CD4-positive, alpha-beta T cell treated with Interleukin-6 for 4 hours (primary cell): ENCODE results near the gene PAQR5.

Experiments
- DNase-seq: peaks from one replicate; pipeline ENCODE4 v3.0.0-alpha.2; 2020; ENCODE audit warnings: mixed read lengths

Gene PAQR5

DNA sequence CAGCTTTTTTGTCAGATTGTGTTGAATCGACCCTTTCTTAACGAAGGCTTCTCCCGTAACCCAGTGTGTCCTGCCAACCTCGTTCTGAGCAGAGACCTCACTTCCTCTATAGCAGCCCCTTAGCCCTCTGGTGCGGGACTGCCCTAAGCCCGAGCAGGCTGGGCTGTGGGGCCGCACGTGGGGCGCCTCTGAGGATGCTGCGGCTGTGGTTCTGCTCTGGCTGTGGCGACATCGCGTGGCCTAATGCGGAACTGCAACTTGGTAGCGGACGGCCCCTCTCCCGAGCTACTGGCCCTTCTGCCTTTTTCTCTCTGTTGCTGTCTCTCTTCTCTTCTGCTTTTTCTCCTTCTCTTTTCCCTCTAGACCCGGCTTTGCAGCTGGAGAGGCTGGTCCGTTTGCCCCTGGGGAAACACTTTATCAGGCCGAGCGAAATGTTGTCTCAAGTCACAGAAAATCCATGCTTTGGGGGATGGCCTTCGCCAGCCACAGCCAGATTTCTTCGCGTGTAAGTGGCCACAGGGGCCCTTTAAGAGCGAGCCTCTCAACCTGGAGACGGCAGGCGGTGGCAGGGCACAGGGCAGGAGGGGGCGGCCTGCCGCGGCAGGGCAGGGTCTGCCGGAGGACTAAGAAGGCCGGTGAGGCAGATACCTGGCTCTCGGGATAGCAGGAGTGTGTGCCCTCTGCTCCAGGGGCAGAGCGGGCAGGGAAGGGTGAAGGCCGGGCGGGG lies 96.0 kb downstream of the PAQR5 start:
- peak; percentile 85 for DNase-seq

DNA sequence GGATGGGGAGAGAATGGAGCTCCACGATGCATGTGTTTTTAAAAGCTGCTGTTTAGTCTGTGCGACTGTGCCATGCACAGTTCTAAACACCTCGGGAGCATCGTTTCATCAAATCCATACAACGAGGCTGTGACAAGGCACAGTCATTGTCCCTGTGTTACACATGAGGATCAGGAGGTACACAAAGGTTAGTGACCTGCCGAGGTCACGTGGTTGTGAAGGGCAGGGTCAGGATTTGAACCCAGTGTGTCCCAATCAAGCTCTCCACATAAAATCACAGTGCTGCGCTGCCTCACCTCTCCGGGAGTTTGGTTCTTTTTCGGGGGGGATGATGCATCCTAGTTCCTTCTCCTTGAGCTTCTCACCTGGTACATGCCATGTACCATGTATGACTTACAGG lies 96.7 kb downstream of the PAQR5 start:
- DNase-seq: no peak

DNA sequence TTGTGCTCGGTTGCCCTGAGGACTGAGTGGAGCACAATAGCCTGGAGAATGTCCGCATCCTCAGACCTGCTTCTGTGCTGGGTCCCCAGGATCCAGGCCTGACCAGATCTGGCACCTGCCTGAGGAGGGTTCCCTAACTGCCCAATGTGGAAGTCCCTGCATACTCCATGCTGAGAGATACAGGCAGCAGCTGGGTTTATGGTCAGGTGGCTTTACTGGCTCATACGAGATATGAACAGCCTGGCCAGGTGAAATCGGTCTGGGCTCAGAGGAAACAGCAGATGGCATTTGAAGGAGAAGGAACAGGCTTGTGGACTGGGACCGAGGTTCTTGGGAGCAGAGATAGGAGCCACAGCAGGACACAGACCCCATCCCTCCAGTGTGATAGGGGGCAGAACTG lies 97.3 kb downstream of the PAQR5 start:
- no peak for DNase-seq

DNA sequence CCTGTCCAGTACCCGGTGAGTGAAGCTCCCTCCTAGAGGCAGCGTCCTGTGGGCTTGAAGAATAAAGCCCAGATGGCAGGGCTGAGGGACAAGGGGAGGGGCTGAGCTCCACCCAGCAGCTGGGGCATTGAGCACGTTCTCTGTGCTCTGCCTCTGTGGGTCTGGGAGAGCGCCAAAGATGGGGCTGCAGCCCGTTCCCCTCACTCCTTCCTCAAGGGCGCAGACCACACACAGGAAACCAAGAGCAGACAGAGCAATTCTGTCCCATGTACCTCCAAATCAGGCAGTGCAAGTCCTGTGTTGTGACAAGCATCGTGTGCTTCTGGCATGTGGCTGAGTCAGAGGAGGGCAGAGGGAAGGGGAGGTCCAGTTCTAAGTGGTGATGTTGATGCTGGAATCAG lies 99.8 kb downstream of the PAQR5 start:
- DNase-seq: no peak

DNA sequence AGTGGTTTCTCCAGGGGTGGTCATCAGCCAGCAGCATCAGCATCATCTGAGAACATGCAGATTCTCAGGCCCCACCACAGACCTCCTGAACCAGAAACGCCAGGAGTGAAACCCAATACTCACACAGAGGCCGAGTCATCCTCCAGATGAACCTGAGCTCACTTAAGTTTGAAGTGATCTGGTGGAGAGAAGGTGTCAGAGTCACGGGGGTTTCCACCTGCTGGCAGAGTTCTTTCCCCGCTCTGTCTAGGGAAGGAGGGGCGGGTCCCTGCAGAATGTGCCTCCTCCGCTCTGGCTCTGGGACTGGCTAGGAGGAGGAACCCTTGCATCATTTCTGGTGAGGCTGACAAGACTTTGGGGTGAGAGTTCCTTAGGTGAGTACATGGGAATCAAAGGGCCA lies 102.1 kb downstream of the PAQR5 start:
- no peak for DNase-seq

DNA sequence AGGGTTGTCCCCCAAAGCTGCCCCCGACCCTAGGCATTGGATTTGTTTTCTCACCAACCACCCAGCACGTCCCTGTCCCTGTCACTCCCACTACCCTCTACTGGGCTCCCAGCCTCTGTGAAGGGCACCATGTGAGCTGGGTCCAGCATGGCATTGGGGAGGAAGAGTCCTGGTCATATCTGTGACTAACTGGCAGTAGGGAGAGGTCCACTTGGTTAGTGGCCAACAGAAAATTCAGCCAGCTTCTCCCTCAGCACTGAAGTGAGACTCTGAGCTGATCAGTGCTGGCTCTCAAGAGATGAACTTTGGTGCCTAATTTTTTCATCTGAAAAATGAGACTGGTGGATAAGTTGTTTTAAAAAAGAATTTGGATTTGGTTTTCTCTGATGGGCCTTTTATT lies 104.1 kb downstream of the PAQR5 start:
- DNase-seq: no peak

DNA sequence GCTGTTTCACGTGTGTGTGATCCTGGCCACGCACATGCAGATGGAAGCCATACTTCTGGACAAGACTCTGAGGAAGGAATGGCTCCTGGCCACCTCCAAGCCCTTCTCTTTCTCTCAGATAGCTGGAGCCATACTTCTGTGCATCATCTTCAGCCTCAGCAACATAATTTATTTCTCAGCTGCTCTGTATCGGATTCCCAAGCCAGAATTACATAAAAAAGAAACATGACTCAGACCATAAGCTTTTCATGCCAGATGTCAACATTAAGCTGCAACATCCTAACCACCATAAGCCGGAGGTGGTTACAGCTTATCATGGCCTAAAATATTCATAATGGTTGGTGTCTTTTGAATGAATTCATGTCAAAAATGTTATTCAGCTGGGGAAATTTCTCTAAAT lies 104.9 kb downstream of the PAQR5 start:
- no peak for DNase-seq

DNA sequence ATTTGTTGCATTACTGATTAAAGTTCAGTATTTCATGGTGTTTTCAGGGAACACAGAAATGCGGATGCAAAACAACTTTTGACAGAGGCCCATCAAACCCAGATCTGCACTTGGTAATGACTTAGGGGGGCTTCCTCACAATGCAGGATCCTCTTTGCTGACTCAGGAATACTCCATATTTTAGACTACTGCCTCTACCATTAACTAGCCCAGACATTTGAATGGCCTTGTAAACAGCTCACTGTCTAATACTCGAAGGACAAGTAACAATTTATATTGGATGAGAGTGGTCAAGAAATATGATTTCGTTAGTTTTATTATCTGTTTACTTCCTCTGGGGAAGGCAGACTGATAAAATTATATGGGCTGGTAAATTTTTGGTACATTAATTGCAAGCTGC lies 106.4 kb downstream of the PAQR5 start:
- no peak for DNase-seq

DNA sequence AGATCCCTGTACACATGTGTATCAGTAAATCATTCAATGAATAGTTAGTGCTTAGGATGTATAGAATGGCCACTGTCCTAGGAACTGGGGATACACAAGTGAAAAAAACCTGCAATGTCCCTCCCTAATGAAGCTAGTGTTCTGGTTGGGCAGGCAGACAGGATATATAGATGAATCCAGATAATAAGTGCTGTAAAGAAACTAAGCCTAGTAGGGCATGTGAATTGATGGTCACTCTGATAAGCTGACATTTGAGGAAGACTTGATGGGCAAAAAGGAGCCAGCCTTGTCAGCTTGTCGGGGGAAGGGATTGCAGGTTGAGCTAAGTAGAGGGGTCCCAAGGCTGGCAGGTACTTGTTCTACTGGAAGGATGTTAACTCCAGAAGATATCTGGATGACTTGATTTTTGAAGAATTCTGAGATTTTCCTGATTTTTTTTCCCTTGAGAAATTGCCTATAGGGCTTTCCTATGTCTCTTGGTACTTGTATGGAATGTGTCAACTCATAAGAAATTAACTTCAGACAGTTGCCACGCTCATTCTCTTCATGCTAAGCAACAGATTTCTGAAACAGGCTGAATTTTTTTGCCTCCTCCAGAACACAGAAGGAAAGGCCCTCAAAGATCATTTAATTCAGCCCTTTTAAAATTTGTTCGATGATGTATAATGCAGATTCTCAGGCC lies 109.1 kb downstream of the PAQR5 start:
- no peak for DNase-seq

DNA sequence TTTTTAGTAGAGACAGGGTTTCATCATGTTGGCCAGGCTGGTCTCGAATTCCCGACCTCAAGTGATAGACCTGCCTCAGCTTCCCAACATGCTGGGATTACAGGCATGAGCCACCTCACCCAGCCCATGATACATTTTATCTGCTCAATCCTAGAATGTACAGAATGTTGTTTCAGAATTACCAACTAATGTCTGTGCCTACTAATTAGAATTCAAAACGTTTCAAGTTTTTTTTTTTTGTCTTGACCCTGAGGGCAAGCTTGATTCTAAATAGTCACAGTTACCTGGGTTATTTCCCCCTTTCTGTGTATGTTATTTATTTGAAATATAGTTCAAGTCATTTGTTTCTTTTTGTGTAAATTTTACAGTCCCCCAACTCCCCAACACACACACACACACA lies 110.1 kb downstream of the PAQR5 start:
- DNase-seq: no peak

DNA sequence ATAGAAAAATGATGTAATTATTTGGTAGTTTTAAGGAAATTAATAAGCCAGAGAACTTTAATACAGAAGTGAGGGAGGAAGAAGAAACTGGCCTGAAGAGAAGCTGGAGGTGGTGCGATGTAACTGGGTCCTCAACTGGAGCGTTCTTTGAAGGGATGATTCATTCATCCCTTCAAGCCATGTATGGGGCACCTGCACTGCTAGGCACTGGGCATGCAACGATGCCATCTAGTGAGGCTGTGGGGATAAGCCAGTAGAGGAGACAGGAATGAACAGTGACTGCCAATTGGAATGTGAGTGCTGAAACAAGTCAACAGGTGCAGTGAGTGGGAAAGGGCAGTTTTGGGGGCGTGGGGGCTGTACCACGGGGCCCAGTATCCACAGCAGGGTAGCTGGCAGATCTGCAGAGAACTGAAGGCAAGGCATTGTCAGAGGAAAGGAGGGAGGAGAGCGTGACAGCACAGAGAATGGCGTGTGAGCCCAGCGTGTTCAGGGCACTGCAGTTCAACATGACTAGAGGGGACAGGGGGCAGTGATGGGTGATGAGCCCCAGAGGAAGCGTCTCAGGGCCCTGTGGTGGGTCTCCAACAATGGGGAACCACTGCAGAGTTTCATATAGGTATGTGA lies 111.6 kb downstream of the PAQR5 start:
- DNase-seq: peak; percentile 22

DNA sequence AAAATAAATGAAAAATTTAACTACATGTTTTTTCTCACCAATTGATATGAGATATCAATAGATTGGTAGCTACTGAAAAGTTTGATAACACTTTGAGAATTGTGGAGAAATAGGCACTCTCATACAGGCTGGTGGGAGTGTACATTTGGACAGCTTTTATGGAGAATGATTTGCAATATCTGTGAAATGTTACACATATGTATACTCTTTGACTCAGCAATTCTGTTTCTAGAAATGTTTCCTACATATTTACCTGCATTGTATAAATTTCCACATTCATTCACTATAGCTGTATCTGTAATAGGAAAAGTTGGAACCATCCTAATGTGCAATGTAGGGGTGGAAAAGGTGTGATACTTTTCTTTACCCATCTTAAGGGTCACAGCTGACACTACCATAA lies 113.6 kb downstream of the PAQR5 start:
- no peak for DNase-seq

DNA sequence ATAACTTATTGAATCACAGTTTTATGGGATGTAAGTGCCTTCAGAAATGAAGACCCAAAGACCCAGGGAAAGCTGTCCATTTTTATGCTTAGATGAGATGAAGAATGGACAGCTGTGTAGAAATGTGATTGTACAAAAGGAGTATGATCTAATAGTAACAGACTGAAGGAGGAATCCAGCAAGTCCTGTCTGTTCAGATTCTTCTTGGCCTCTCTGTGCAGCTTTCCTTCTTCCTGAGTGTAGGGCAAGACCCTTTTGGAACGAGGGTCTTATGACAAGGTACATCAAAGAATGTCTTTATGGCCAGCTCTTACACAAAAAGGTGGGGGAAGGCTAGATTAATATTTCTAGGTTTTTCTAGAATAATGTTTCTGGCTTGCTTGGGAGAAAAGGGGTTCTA lies 114.0 kb downstream of the PAQR5 start:
- DNase-seq: no peak

DNA sequence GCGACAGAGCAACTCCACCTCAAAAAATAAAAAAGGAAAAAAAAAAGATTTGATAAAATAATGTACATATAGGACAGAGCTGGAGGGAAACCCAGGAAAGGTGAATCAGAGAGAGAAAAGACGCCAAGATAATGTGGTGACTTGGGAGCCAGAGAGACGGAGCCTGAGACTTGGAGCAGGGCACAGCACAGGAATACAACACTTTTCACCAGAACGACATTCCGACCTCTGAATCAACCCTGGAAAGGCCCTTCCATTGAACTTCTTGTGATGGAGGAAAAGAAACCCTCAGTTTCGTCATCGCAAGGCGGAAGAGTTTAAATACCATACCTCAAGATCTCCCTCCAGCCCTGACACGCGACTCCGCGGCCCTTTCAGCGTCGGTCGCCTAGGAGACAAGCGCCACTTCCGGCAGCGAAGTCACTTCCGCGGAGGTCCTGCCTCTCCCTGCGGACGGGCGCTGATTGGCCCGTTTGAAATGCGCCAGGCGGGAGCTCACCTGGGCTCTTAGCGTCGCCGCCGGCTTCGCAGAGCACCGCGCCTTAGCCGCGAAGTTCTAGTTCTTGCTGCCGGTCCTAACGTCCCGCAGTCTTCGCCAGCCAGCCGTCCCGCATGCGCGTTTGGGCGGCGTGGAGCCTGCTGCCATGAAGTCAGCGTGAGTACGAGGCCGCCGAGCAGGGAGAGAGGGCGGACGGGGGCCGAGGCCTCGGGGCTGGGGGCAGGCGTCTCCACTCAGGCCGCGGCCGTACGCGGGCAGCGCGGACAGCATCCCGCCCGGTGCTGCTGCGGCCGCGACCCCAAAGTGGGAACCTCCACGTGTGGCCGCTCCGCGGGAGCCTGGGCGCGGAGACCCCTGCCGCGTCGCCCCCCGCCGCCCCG lies 115.3 kb downstream of the PAQR5 start, which contains the start of gene KIF23:
KIF23 (plus strand) TSS at position 528 of the 879 bp plus-strand sequence; CDS start at position 645, 117 bp downstream.
- peak; percentile 95 for DNase-seq

DNA sequence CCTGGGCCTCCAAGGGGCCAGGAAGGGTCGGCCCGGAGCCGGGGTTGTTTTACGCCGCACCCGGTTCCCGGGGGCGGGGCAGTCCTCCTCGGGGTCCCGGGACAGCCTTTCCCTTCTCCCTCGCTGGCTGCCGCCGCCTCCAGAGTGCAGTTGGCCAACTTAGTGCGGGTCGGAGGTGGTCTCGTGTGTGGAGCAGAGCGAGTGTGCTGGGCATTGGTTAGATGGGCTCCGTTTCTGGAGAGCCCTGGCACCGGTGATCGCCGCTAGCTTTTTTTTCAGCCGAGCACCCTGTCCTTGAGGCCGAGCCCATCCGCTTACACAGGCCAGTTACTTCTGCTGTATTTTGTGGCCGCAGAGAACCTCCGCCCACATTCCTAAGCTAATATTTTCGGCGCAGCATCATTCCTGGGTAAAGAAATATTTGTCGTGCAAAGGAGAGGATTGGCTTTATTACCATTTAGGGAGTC lies 116.0 kb downstream of the PAQR5 start:
- DNase-seq: no peak

DNA sequence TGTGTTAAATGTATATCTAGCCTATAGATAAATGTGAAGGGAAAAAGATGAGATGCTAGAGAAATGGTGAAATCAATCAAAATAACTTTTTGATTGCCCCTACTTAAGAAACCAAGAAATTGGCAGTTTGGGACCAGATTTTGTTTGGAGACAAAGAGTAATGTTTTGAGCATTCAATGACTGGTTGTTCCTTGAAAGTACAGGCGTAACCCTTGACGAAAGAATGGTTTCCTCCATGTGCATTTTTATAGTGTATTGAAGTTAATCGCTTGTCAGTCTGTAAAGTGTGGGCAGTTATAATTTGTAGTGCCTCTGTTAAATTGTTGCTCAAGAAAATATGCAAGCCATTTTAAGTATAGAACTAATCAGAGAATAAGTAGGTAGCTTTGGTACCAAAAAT lies 116.7 kb downstream of the PAQR5 start:
- no peak for DNase-seq

DNA sequence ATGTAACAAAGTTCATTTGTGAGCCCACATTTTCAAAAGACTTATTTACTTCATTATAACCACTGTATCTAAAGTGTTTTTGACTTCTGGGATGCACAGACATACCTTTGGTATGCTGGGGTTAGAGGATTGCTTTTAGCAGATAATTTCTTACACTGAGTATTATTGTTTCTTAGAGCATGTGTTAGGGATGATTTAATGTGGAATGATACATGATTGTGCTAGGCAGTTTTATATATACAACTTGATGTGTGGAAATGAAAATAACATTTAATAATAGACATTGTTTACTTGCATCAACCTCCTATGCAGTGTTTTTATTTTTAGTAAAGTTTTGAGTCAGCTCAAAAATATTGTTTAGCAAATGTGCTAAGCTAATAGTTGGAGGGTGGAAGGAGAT lies 118.9 kb downstream of the PAQR5 start:
- DNase-seq: no peak

DNA sequence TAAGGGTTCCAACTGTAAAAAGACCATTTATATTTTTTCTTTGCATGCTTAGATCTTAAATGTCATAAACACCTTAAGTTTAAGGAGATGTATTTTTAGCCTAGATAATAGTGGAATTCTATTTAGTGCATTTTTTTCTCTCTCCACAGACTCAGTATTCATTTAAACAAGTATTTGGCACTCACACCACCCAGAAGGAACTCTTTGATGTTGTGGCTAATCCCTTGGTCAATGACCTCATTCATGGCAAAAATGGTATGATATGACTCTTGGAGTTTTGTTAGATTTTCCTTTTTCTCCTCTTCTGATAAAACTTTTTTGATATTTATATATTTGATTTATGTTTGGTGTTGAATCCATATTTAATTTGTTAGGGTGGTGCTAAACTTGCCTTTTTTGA lies 122.8 kb downstream of the PAQR5 start:
- DNase-seq: no peak

DNA sequence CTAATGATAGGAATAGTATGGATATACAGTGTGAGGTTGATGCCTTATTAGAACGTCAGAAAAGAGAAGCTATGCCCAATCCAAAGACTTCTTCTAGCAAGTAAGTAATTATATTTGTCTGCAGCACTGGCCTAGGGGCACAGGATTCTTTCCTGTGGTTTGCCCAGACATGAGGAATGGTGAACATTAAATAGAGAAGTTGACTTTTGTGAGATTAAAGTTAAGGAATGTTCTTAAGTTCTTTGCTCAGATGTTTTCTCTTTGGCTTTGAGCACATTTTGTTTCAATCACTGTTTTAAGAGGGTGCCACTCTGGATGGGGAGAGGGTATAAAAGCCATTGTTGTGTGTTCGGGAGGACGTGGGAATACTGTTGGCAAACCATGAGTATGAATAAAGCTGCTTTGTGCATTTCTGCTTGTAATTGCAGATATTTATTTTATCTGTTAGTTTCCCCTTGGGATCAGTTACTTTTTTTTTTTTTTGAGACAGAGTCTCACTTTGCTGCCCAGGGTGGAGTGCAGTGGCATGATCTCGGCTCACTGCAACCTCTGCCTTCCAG lies 123.7 kb downstream of the PAQR5 start:
- DNase-seq: no peak

DNA sequence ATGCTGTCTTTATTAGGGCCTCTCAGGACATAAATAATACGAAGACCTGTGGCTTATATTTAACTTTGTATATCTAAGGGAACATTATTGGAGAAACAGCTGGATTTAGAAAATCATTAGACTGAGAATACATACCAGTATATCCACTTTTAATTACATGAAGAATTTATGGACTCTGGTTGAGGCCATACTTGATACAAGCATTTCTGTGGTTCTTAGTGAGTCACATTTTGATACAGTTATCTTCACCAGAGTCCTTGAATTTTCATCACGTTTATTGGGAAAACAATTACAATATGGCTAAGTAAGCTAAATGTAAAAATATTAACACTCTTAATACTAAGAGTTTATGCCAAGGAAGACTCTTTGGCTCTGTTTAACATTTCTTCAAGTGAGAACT lies 125.3 kb downstream of the PAQR5 start:
- DNase-seq: no peak

DNA sequence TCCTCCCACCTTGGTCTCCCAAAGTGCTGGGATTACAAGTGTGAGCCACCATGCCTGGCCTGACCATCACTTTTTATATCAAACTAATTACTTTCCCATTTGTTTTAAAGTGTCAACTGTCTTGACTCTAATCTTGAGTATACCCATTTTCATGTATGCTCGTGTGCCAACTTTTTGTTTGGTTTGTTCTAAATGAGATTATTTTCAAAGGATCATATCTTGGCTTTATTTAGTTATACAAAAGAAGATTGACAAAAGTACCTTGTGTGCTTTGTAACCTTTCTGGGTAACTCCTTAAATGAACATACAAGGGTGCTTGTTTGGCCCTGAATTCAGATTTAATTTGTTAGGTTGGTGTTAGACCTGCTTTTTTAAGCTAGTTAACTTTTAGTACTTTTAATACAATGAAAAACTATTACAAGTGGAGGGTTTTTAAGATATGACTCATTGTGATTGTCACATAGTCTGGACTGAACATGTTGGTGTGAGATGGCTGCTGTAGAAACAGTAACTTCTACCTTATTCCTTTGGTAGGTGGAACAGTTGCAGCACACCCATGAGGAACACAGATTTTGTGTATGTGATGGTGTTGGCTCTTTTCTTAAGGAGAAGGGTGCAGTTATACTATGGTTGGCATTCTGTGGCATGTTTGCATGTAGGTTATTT lies 126.2 kb downstream of the PAQR5 start:
- DNase-seq: no peak

DNA sequence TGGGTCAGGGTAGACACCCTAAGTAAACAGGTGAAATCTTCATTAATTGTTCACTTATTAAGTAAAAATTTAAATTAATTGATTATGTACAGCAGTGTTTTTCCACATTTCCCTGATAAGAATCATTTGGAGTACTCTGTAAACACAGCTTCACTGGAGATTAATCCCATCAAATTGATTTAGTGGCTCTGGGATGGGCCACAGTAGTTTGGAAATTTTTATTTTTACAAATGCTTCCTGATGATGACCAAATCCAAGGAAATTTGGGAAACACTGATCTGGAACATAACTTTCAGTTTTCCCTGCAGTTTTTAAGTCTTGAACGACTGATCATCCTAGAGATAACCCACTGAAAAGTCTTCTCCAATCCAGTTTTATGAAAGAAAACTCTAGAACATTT lies 135.1 kb downstream of the PAQR5 start:
- no peak for DNase-seq
